SK-N-SH (cell line): ENCODE results near the gene TBC1D17. TPM values are rescaled to one million over a fixed set of nuclear protein-coding genes. Genes with fewer than 3 reads are reported as not detected.

Source experiments
- CTCF ChIA-PET: fragments of 300-600, 350-600 bp; formaldehyde crosslinking; extraction: SDS; loops from one replicate; lab custom pipeline; 2021; lab: Yijun Ruan, JAX
- POLR2A ChIA-PET: fragments of 350-600 bp; sonication (Branson Sonifier 250); formaldehyde crosslinking; extraction: SDS; loops from one replicate; lab custom pipeline; 2020; ENCODE audit warnings: antibody characterized with exemption, inconsistent platforms; lab: Yijun Ruan, JAX
- DNase-seq: peaks from one replicate; pipeline ENCODE4 v3.0.0; 2012
- H2AFZ ChIP-seq: fragments of 200-600 bp; sonication (generic); 2 replicates; pipeline ENCODE4 v1.8.1; 2016; ENCODE audit warnings: antibody characterized with exemption, mild to moderate bottlenecking, low read depth
- H3F3A ChIP-seq: fragments of 200-600 bp; sonication (generic); replicated peaks from 2 replicates; pipeline ENCODE3; 2016; ENCODE audit warnings: antibody characterized with exemption, mild to moderate bottlenecking; ENCODE audit not compliant: insufficient read depth
- H3K27ac ChIP-seq, 2 experiments: fragments of 200-500 bp in 1 of 2; fragments of 200-600 bp in 1 of 2; sonication (Bioruptor generic) in 1 of 2; sonication (generic), shearing (Covaris generic) in 1 of 2; 2 replicates each; pipeline versions ENCODE4 v1.5.1 to v1.6.1; 2014 to 2016; ENCODE audit warnings: low read depth in 2 of 2, inconsistent platforms in 1 of 2, low read length in 1 of 2, mild to moderate bottlenecking in 1 of 2, mixed read lengths in 1 of 2
- H3K27me3 ChIP-seq: fragments of 200-600 bp; sonication (generic), shearing (Covaris generic); 2 replicates; pipeline ENCODE4 v1.6.1; 2016; ENCODE audit warnings: mixed run types; ENCODE audit not compliant: insufficient read depth
- H3K36me3 ChIP-seq, 2 experiments: fragments of 200-500 bp in 1 of 2; fragments of 200-600 bp in 1 of 2; sonication (Bioruptor generic) in 1 of 2; sonication (generic) in 1 of 2; replicated peaks in 1 of 2; 2 replicates each; pipeline versions ENCODE3 to v1.5.1; 2014 to 2016; ENCODE audit warnings: low read length in 1 of 2, mild to moderate bottlenecking in 1 of 2; ENCODE audit not compliant: insufficient read depth in 2 of 2, control insufficient read depth in 1 of 2
- H3K4me1 ChIP-seq, 2 experiments: fragments of 200-500 bp in 1 of 2; fragments of 200-600 bp in 1 of 2; sonication (Bioruptor generic) in 1 of 2; sonication (generic), shearing (Covaris generic) in 1 of 2; 2 replicates each; pipeline versions ENCODE4 v1.5.1 to v1.6.1; 2014 to 2016; ENCODE audit warnings: low read depth in 1 of 2, low read length in 1 of 2, mixed run types in 1 of 2; ENCODE audit not compliant: insufficient read depth in 2 of 2, control insufficient read depth in 1 of 2
- H3K4me2 ChIP-seq: fragments of 200-600 bp; sonication (generic), shearing (Covaris generic); 2 replicates; pipeline ENCODE4 v1.6.1; 2017; ENCODE audit warnings: mixed run types
- H3K4me3 ChIP-seq, 2 experiments: fragments of 200-500 bp in 1 of 2; fragments of 200-600 bp in 1 of 2; sonication (Bioruptor generic) in 1 of 2; sonication (generic), shearing (Covaris generic) in 1 of 2; 2 replicates each; pipeline versions ENCODE4 v1.5.1 to v1.8.1; 2014 to 2016; ENCODE audit warnings: low read depth in 2 of 2, inconsistent platforms in 1 of 2, low read length in 1 of 2, mild to moderate bottlenecking in 1 of 2, mixed read lengths in 1 of 2, moderate library complexity in 1 of 2
- H3K79me2 ChIP-seq: fragments of 200-600 bp; sonication (generic); 2 replicates; pipeline ENCODE4 v1.8.1; 2017; ENCODE audit warnings: mild to moderate bottlenecking; ENCODE audit not compliant: insufficient read depth
- H3K9ac ChIP-seq: fragments of 200-600 bp; sonication (generic); 2 replicates; pipeline ENCODE4 v1.6.1; 2017; ENCODE audit warnings: mixed run types
- H3K9me2 ChIP-seq: fragments of 200-600 bp; sonication (generic); 2 replicates; pipeline ENCODE4 v1.6.1; 2017; ENCODE audit warnings: mixed run types
- H3K9me3 ChIP-seq: fragments of 200-600 bp; sonication (generic); 2 replicates; pipeline ENCODE4 v1.6.1; 2017; ENCODE audit warnings: mixed run types, mild to moderate bottlenecking, moderate library complexity
- H4K20me1 ChIP-seq: fragments of 200-600 bp; sonication (generic); 2 replicates; pipeline ENCODE4 v1.6.1; 2017; ENCODE audit warnings: mild to moderate bottlenecking, mixed run types; ENCODE audit not compliant: insufficient read depth
- CHD2 ChIP-seq: fragments of 150-350 bp; IDR thresholded peaks from 2 replicates; pipeline ENCODE4 v1.6.1; 2018; ENCODE audit warnings: low read length; ENCODE audit not compliant: partially characterized antibody
- CTCF ChIP-seq: fragments of 200-600 bp; sonication (generic); IDR thresholded peaks from 2 replicates; pipeline ENCODE4 v1.6.1; 2017; ENCODE audit warnings: antibody characterized with exemption, mild to moderate bottlenecking, moderate library complexity
- ELF1 ChIP-seq: IDR thresholded peaks from 2 replicates; pipeline ENCODE4 v1.4.0; 2012
- EZH2phosphoT487 ChIP-seq: fragments of 200-600 bp; sonication (generic); IDR thresholded peaks from 2 replicates; pipeline ENCODE4 v1.6.1; 2017; ENCODE audit warnings: low read depth, mixed run types, mild to moderate bottlenecking, antibody characterized with exemption, moderate library complexity, borderline replicate concordance
- FOXJ3 ChIP-seq: sonication (generic); formaldehyde crosslinking; IDR thresholded peaks from 2 replicates; pipeline ENCODE4 v1.5.1; 2020; ENCODE audit warnings: mild to moderate bottlenecking, missing genetic modification reagents
- FOXM1 ChIP-seq: IDR thresholded peaks from 2 replicates; pipeline ENCODE4 v1.4.0; 2012; ENCODE audit warnings: low read depth, mild to moderate bottlenecking
- GABPA ChIP-seq: IDR thresholded peaks from 2 replicates; pipeline ENCODE4 v1.4.0; 2012; ENCODE audit warnings: low read depth, mild to moderate bottlenecking
- JUND ChIP-seq: IDR thresholded peaks from 2 replicates; pipeline ENCODE4 v1.4.0; 2012
- MAX ChIP-seq: IDR thresholded peaks from 2 replicates; pipeline ENCODE4 v1.4.0; 2012; ENCODE audit warnings: low read depth
- MEF2A ChIP-seq: IDR thresholded peaks from 2 replicates; pipeline ENCODE4 v1.4.0; 2012; ENCODE audit warnings: low read depth, borderline replicate concordance
- NFIC ChIP-seq: IDR thresholded peaks from 2 replicates; pipeline ENCODE4 v1.4.0; 2012; ENCODE audit warnings: borderline replicate concordance
- NRF1 ChIP-seq: IDR thresholded peaks from 2 replicates; pipeline ENCODE4 v1.6.1; 2012; ENCODE audit warnings: low read depth, mild to moderate bottlenecking, low read length
- PBX3 ChIP-seq: IDR thresholded peaks from 2 replicates; pipeline ENCODE4; 2012
- POLR2AphosphoS5 ChIP-seq: IDR thresholded peaks from 2 replicates; pipeline ENCODE4 v1.6.1; 2012; ENCODE audit warnings: low read depth, low read length
- RAD21 ChIP-seq: IDR thresholded peaks from 2 replicates; pipeline ENCODE4 v1.6.1; 2012; ENCODE audit warnings: mild to moderate bottlenecking, low read length
- RCOR1 ChIP-seq: fragments of 150-350 bp; IDR thresholded peaks from 2 replicates; pipeline ENCODE4 v1.6.1; 2017; ENCODE audit warnings: antibody characterized with exemption, low read length
- REST ChIP-seq: IDR thresholded peaks from 2 replicates; pipeline ENCODE4 v1.6.1; 2012; ENCODE audit warnings: mild to moderate bottlenecking, low read depth, low read length, moderate library complexity
- RFX5 ChIP-seq: IDR thresholded peaks from 2 replicates; pipeline ENCODE4 v1.6.1; 2012; ENCODE audit warnings: mild to moderate bottlenecking, improper control_type of control experiment, low read length
- RXRA ChIP-seq: IDR thresholded peaks from 2 replicates; pipeline ENCODE4 v1.4.0; 2012; ENCODE audit warnings: low read depth, mild to moderate bottlenecking, borderline replicate concordance
- SIN3A ChIP-seq: IDR thresholded peaks from 2 replicates; pipeline ENCODE4 v1.6.1; 2012; ENCODE audit warnings: low read depth, mild to moderate bottlenecking, low read length, moderate library complexity, borderline replicate concordance
- SMC3 ChIP-seq: IDR thresholded peaks from 2 replicates; pipeline ENCODE4 v1.6.1; 2012; ENCODE audit warnings: low read depth, low read length, improper control_type of control experiment
- TAF1 ChIP-seq: IDR thresholded peaks from 2 replicates; pipeline ENCODE4 v1.6.1; 2012; ENCODE audit warnings: low read depth, mild to moderate bottlenecking, low read length, moderate library complexity, borderline replicate concordance
- TCF12 ChIP-seq: IDR thresholded peaks from 2 replicates; pipeline ENCODE4 v1.4.0; 2012
- TEAD4 ChIP-seq: IDR thresholded peaks from 2 replicates; pipeline ENCODE4 v1.4.0; 2012; ENCODE audit warnings: mild to moderate bottlenecking, borderline replicate concordance; ENCODE audit not compliant: insufficient read depth
- USF1 ChIP-seq: IDR thresholded peaks from 2 replicates; pipeline ENCODE4 v1.4.0; 2012; ENCODE audit warnings: low read depth, borderline replicate concordance
- USF2 ChIP-seq: fragments of 150-350 bp; IDR thresholded peaks from 2 replicates; pipeline ENCODE4 v1.6.1; 2017; ENCODE audit warnings: antibody characterized with exemption, low read length, low read depth, borderline replicate concordance
- WGBS: methylation state at CpG from one replicate; pipeline ENCODE4 v1.1.6; 2017; ENCODE audit warnings: low lambda C conversion rate; 5-methylcytosine and 5-hydroxymethylcytosine counted together
- polyA plus RNA-seq, 3 experiments: library from polyadenylated mRNA; depleted of rRNA; stranded (reverse); fragments of >200 nt; gene quantifications; 2 replicates each; pipeline ENCODE4 v1.2.3, GENCODE V29; 2012

TBC1D17 gene
- polyA plus RNA-seq, 1 of the 3 experiments (the other 2 are of a cell fraction), result 28.3 TPM

GRCh38 chr19:49889687-49890348 lies 12.3 kb downstream of the TBC1D17 start:
- Histone ChIP-seq H3K27me3 (no peaks in the 10 kb centered on the region), H3K4me1 (peaks cover 0 to 13% of the 10 kb centered on the region in 2 experiments; a peak in 1 of 4 replicates), H3K27ac (no peak overlapping the region; a peak in 1 of 4 replicates), H3K9ac (no peak overlapping the region), H3K4me2 (peak overlapping the region; percentile 47), H3K36me3 (peaks cover 0 to 4% of the 10 kb centered on the region in 2 experiments), H2AFZ (no peak overlapping the region), H4K20me1 (no peaks in the 10 kb centered on the region), H3K9me2 (no peaks in the 10 kb centered on the region), H3F3A (peaks cover 10% of the 10 kb centered on the region), H3K4me3 (peak overlapping the region; percentile 33 to 43; a peak in 2 of 4 replicates), H3K79me2 (no peaks in the 10 kb centered on the region), H3K9me3 (no peaks in the 10 kb centered on the region)
- POLR2A ChIA-PET, result interaction anchor here (1.0 to 1.8 kb wide), 2 partner anchors 9 to 13 kb away, joined by 3 to 9 read pairs; partner anchors contain the start of genes AKT1S1 and TBC1D17
- DNase-seq, result peak; percentile 82
- CTCF ChIA-PET, result interaction anchor here (0.8 to 1.6 kb wide), 14 partner anchors 9 to 89 kb away, joined by 3 to 12 read pairs (median 4); partner anchors contain the start of genes AKT1S1, ATF5, NUP62 and TBC1D17
- 45% methylated on average over 53 of the region's 71 CpGs for WGBS
- TF ChIP-seq FOXJ3 (CRISPR knock-in tag), result 0 out of 2 replicates have a peak, but pooled peaks have one; percentile 35
- TF ChIP-seq NRF1, result no peak
- no peak for TF ChIP-seq TEAD4
- peak; percentile 26; the same call in 1 of the 2 replicates for TF ChIP-seq RAD21
- TF ChIP-seq USF2, result no peak
- TF ChIP-seq MAX, result peak; percentile 96
- TF ChIP-seq USF1, result no peak
- TF ChIP-seq RCOR1, result no peak
- no peak for TF ChIP-seq NFIC
- TF ChIP-seq SMC3, result peak; percentile 11; the same call in 1 of the 2 replicates
- no peak for TF ChIP-seq TCF12
- no peak for TF ChIP-seq SIN3A
- TF ChIP-seq CTCF, result peak; percentile 61
- TF ChIP-seq JUND, result no peak
- TF ChIP-seq POLR2AphosphoS5, result no peak
- no peak for TF ChIP-seq CHD2
- no peak for TF ChIP-seq EZH2phosphoT487
- no peak for TF ChIP-seq FOXM1
- TF ChIP-seq RXRA, result no peak
- no peak for TF ChIP-seq MEF2A
- TF ChIP-seq TAF1, result no peak
- no peak for TF ChIP-seq ELF1
- TF ChIP-seq PBX3, result no peak
- no peak for TF ChIP-seq RFX5
- TF ChIP-seq REST, result no peak
- no peak for TF ChIP-seq GABPA
